ENCODE data around the gene ATXN2. TPM values are rescaled to one million over a fixed set of nuclear protein-coding genes. Genes with fewer than 3 reads are reported as not detected.
"Not testable (repeated sequence)": the region's sequence is repeated elsewhere in the genome, so short reads cannot be mapped to it uniquely, and the experiment has no call there.

Gene ATXN2
- polyA plus RNA-seq, 1 experiment = 19.1 TPM

DNA sequence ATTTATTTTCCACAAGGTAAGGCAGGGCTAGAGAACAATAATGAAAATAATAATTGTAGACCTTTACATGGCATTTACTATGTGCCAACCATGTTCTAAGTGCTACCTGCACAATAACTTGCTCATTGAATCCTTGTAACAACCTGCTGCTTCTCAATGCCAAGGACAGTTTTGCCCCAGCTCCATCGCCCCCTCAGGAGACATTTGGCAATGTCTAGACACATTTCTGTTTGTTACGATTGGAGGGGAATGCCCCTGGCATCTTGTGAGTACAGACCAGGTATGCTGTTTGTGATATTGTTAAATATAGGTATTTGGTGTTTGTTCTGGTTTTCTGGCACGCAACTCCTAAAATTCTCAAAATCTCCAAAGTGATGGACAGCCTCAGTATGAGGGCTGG is 8.1 kb upstream of the ATXN2 start:
- no peak overlapping the region for H3K27ac ChIP-seq (ENCODE audit: low read depth, low read length)
- no peaks in the 10 kb centered on the region for H3K9me3 ChIP-seq (ENCODE audit: control insufficient read depth, insufficient read depth, low read length)
- no peak for DNase-seq (ENCODE audit: low read depth, low spot score)
- TF ChIP-seq, protein P1, sequence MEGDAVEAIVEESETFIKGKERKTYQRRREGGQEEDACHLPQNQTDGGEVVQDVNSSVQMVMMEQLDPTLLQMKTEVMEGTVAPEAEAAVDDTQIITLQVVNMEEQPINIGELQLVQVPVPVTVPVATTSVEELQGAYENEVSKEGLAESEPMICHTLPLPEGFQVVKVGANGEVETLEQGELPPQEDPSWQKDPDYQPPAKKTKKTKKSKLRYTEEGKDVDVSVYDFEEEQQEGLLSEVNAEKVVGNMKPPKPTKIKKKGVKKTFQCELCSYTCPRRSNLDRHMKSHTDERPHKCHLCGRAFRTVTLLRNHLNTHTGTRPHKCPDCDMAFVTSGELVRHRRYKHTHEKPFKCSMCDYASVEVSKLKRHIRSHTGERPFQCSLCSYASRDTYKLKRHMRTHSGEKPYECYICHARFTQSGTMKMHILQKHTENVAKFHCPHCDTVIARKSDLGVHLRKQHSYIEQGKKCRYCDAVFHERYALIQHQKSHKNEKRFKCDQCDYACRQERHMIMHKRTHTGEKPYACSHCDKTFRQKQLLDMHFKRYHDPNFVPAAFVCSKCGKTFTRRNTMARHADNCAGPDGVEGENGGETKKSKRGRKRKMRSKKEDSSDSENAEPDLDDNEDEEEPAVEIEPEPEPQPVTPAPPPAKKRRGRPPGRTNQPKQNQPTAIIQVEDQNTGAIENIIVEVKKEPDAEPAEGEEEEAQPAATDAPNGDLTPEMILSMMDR (IDR thresholded peaks at IDR 0.05; ENCODE audit: low read depth, low read length) = no peak
- ChIA-PET POLR2A (no interaction called here), CTCF (no interaction called here)
- no peaks in the 10 kb centered on the region for H3K27me3 ChIP-seq (ENCODE audit: control insufficient read depth, insufficient read depth, low read length)
- no peak overlapping the region for H3K4me3 ChIP-seq (ENCODE audit: low read depth, low read length)

DNA sequence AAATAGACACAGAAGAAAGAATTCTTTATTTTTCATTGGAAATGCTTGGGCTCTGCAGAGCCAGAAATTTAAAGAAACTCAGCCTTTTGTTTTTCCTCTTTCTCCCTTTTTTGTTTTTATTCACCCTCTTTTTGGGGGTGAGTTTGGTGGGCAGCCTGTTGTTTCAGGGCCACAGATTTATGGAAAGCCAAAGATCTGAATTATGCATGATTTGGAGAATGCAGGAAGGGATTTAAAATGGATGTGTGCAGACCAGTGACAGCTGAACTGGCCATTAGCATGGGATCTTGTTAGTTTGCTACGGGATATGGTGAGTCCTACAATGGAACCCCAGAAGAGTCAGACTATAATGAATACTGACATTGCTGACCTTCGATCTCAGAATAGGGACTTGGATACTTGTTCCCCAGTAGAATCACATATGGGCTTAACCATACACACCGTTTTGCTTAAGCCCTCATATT is 7.7 kb upstream of the ATXN2 start:
- DNase-seq (ENCODE audit: low read depth, low spot score) = no peak
- POLR2A ChIA-PET = no interaction called here
- H3K9me3 ChIP-seq (ENCODE audit: control insufficient read depth, insufficient read depth, low read length) = no peaks in the 10 kb centered on the region
- TF ChIP-seq, protein P1 (IDR thresholded peaks at IDR 0.05; ENCODE audit: low read depth, low read length) = no peak
- H3K4me3 ChIP-seq (ENCODE audit: low read depth, low read length) = no peak overlapping the region
- CTCF ChIA-PET = no interaction called here
- H3K27me3 ChIP-seq (ENCODE audit: control insufficient read depth, insufficient read depth, low read length) = no peaks in the 10 kb centered on the region
- no peak overlapping the region for H3K27ac ChIP-seq (ENCODE audit: low read depth, low read length)

DNA sequence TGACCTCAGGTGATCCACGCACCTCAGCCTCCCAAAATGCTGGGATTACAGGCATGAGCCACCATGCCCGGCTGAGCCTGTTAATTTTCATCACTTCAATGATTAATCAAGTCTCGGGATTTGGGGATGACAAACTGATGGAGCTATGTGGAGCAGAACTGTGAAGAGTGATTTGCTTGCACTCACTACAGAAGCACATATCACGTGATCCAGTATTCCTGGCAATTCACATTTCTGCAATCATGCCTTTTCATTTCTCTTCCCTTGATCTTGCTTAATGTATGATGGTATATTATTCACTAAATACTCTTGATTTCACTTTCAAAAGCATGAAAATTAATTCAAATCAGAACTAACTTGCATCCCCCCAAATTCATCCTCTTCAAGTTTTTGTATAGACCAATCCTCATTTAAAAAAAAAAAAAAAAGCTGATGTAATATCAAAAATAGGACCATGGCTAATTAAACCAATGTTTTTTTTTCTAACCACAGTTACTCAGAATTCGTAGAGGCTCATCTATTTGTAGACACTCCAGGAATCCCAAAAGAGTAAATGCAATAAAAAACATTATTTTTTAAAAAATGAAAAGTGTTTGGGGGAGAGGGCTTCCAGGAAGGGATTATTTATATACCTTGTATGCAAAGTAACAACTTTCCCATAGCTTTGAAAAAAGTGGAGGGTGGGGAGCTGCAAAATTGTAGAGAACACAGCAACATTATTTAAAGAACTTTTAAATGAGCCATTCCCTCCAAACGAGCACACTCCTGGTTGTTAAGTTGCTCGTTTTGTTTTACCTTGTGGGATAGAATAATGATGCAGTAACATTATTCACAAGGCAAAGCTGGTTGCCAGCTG is 7.0 kb upstream of the ATXN2 start:
- Histone ChIP-seq H3K9me3 (ENCODE audit: control insufficient read depth, insufficient read depth, low read length) (no peaks in the 10 kb centered on the region), H3K27ac (ENCODE audit: low read depth, low read length) (no peak overlapping the region), H3K4me3 (ENCODE audit: low read depth, low read length) (no peak overlapping the region), H3K27me3 (ENCODE audit: control insufficient read depth, insufficient read depth, low read length) (no peaks in the 10 kb centered on the region)
- ChIA-PET POLR2A (no interaction called here), CTCF (no interaction called here)
- no peak for DNase-seq (ENCODE audit: low read depth, low spot score)
- TF ChIP-seq, protein P1 (IDR thresholded peaks at IDR 0.05; ENCODE audit: low read depth, low read length) = no peak

DNA sequence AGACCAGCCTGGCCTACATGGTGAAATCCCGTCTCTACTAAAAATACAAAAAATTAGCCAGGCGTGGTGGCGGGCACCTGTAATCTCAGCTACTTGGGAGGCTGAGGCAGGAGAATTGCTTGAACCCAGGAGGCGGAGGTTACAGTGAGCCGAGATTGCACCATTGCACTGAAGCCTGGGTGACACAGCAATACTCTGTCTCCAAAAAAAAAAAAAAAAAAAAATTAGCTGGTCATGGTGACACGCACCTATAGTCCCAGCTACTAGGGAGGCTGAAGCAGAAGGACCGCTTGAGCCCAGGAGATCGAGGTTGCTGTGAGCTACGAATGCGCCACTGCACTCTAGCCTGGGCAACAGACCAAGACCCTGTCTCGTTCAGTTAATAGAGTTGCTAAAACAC is 3.7 kb upstream of the ATXN2 start:
- H3K27me3 ChIP-seq (ENCODE audit: control insufficient read depth, insufficient read depth, low read length); H3K9me3 ChIP-seq (ENCODE audit: control insufficient read depth, insufficient read depth, low read length); CTCF ChIA-PET; H3K4me3 ChIP-seq (ENCODE audit: low read depth, low read length); H3K27ac ChIP-seq (ENCODE audit: low read depth, low read length); DNase-seq (ENCODE audit: low read depth, low spot score): not testable (repeated sequence)
- POLR2A ChIA-PET = interaction anchor here (1.1 kb wide), 1 partner anchor 71 kb away, joined by 5 read pairs; no protein-coding TSS in a partner anchor

DNA sequence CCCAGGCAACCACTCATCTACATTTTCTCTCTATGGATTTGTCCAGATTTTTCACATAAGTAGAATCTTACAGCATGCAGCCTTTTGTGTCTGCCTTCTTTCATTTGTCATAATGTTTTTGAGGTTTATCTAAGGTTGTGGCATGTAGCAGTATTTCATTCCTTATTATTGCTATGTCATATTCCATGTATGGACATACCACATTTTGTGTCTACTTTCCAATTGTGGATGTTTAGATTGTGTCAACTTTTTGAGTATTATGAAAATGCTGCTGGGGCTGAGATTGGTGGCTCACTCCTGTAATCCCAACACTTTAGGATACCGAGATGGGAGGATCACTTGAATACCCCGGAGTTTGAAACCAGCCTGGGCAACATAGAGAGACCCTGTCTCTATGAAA is 3.2 kb upstream of the ATXN2 start:
- POLR2A ChIA-PET = no interaction called here
- CTCF ChIA-PET = no interaction called here
- TF ChIP-seq, protein P1 (IDR thresholded peaks at IDR 0.05; ENCODE audit: low read depth, low read length) = no peak
- no peak overlapping the region for H3K27ac ChIP-seq (ENCODE audit: low read depth, low read length)
- no peaks in the 10 kb centered on the region for H3K27me3 ChIP-seq (ENCODE audit: control insufficient read depth, insufficient read depth, low read length)
- DNase-seq (ENCODE audit: low read depth, low spot score) = no peak
- H3K9me3 ChIP-seq (ENCODE audit: control insufficient read depth, insufficient read depth, low read length) = peaks cover 7% of the 10 kb centered on the region; the same call in 1 of the 2 replicates
- H3K4me3 ChIP-seq (ENCODE audit: low read depth, low read length) = no peak overlapping the region

DNA sequence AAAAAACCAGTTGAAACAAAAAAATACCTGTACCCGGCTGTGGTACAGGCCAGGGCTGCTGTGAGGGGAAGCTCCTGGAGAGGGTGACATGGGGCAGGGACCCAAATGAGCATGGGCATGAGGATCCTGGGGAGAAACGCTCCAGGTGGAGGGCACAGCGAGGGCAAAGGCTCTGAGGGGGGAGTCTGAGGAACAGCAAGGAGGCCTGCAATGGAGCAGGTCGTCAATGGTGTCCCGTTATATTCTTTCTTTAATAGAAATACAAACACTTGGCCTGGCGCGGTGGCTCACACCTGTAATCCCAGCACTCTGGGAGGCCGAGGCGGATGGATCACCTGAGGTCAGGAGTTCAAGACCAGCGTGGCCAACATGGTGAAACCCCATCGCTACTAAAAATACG is 1.9 kb upstream of the ATXN2 start:
- not testable (repeated sequence) for H3K27me3 ChIP-seq (ENCODE audit: control insufficient read depth, insufficient read depth, low read length); H3K4me3 ChIP-seq (ENCODE audit: low read depth, low read length); DNase-seq (ENCODE audit: low read depth, low spot score); H3K27ac ChIP-seq (ENCODE audit: low read depth, low read length); H3K9me3 ChIP-seq (ENCODE audit: control insufficient read depth, insufficient read depth, low read length)
- ChIA-PET POLR2A (interaction anchor here (0.7 kb wide), 1 partner anchor 63 kb away, joined by 3 read pairs; no protein-coding TSS in a partner anchor), CTCF (interaction anchor here (0.6 kb wide), 1 partner anchor 50 kb away, joined by 3 read pairs; no protein-coding TSS in a partner anchor)

All from AG04450 (cell line).